ENCODE measurements around the gene SCN11A. TPM values are rescaled to one million over a fixed set of nuclear protein-coding genes. Genes with fewer than 3 reads are reported as not detected.

Gene SCN11A
- total RNA-seq, 2 donors from 2014 or later, result 0.09 to 1.7 TPM

DNA sequence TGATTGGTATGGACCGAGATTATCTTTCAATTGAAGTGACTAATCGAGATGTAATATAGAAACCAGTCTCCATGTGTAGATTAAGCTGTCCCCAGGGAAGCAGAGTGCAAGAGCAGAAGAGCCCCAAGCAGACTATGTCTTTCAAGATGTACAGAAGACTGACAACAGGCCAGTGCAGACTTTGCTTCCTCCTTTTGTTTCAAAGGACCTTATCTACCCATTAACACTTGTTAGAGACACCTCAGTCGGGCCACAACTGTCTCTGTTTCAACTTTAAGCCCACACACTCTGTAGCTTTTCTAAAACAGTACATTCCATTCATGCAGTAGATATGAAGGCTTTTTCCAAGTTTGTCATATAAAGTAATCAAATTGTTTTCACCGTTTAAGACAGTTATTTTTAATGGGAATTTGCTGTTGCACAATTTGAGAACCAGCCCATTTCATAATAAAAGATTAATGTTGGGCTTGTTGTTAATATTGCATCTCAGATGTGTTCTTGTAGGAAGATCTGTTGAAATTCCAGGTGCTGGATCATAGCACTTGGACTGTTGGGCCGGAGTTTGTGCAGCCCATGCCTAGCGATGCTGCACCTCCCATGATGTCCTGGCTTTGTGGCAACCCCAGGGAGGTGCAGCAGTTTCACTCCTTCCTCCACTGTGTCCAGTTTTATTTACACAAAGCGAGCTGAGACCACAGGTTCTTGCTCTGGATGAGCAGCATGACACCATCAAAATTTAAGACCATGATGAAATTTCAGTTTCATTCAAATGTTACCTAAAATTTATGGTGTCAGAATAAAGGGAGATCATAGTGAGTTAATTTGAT is 43.3 kb upstream of the SCN11A start:
- Histone ChIP-seq H3K9me3 (no peaks in the 10 kb centered on the region), H3K4me1 (replicated peaks) (peaks cover 4% of the 10 kb centered on the region), H3K36me3 (peaks cover 0 to 16% of the 10 kb centered on the region in 2 donors), H3K4me3 (no peak overlapping the region), H3K27ac (no peak overlapping the region), H3K27me3 (replicated peaks; ENCODE audit: insufficient read depth) (no peaks in the 10 kb centered on the region)
- DNase-seq (ENCODE audit: low spot score), result no peak
- intact Hi-C loops (cut with DNase I), result no loop called here
- no peak for TF ChIP-seq POLR2AphosphoS5 (IDR thresholded peaks at IDR 0.05)
- TF ChIP-seq POLR2A (IDR thresholded peaks at IDR 0.05), result no peak
- TF ChIP-seq CTCF (IDR thresholded peaks at IDR 0.05), result no peak
- 65% methylated on average over 7 of the region's 7 CpGs for WGBS

- DNase-seq (ENCODE audit: low spot score), result no peak
- Histone ChIP-seq H3K36me3 (no peaks in the 10 kb centered on the region), H3K27me3 (replicated peaks; ENCODE audit: insufficient read depth) (no peaks in the 10 kb centered on the region), H3K4me3 (no peak overlapping the region), H3K9me3 (no peaks in the 10 kb centered on the region), H3K27ac (no peak overlapping the region), H3K4me1 (replicated peaks) (no peaks in the 10 kb centered on the region)
- intact Hi-C loops (cut with DNase I), result no loop called here
- WGBS, result 84% methylated on average over 2 of the region's 2 CpGs
- TF ChIP-seq POLR2A (IDR thresholded peaks at IDR 0.05), result no peak
- TF ChIP-seq POLR2AphosphoS5 (IDR thresholded peaks at IDR 0.05), result no peak
- TF ChIP-seq CTCF (IDR thresholded peaks at IDR 0.05), result no peak
These were observed 39.2 kb upstream of the SCN11A start for GRCh38 chr3:39090922-39091321.

- WGBS, result 85% methylated on average over 3 of the region's 3 CpGs
- intact Hi-C loops (cut with DNase I), result no loop called here
- H3K36me3 ChIP-seq, result no peaks in the 10 kb centered on the region
- H3K4me3 ChIP-seq, result no peak overlapping the region
- no peak for TF ChIP-seq CTCF (IDR thresholded peaks at IDR 0.05)
- no peak for TF ChIP-seq POLR2A (IDR thresholded peaks at IDR 0.05)
- no peak for DNase-seq (ENCODE audit: low spot score)
- no peaks in the 10 kb centered on the region for H3K9me3 ChIP-seq
- H3K4me1 ChIP-seq (replicated peaks), result no peaks in the 10 kb centered on the region
- no peak overlapping the region for H3K27ac ChIP-seq
- H3K27me3 ChIP-seq (replicated peaks; ENCODE audit: insufficient read depth), result no peaks in the 10 kb centered on the region
These were observed 37.1 kb upstream of the SCN11A start for GRCh38 chr3:39088889-39089288.

DNA sequence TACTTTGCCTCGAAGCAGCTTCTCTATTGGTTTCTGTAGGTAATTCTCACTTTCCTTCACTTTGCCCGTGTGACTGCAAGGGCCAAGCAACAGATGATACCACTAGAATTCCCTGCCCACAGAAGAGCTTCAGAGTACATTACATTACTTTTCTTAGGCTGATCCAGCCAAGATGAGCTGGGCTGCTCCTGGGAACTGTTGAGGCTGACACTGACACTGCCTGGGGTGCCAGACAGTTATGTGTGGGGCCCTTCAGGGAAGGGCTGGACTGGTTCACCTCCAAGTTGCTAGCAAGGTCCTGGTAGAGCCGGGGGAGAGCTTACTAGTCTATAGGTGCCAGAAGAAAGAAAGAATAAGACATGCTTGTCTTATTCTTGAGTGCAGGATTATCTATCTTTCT is 36.7 kb upstream of the SCN11A start:
- H3K27me3 ChIP-seq (replicated peaks; ENCODE audit: insufficient read depth), result no peaks in the 10 kb centered on the region
- no peaks in the 10 kb centered on the region for H3K36me3 ChIP-seq
- no peak overlapping the region for H3K27ac ChIP-seq
- no peaks in the 10 kb centered on the region for H3K4me1 ChIP-seq (replicated peaks)
- TF ChIP-seq POLR2AphosphoS5 (IDR thresholded peaks at IDR 0.05), result no peak
- no peak overlapping the region for H3K4me3 ChIP-seq
- 94% methylated on average over 3 of the region's 3 CpGs for WGBS
- no peak for DNase-seq (ENCODE audit: low spot score)
- intact Hi-C loops (cut with DNase I), result no loop called here
- H3K9me3 ChIP-seq, result no peaks in the 10 kb centered on the region

GRCh38 chr3:39086144-39086543 is 34.4 kb upstream of the SCN11A start:
- WGBS, result 86% methylated on average over 4 of the region's 4 CpGs
- H3K36me3 ChIP-seq, result no peaks in the 10 kb centered on the region
- no peak overlapping the region for H3K4me3 ChIP-seq
- DNase-seq (ENCODE audit: low spot score), result no peak
- intact Hi-C loops (cut with DNase I), result no loop called here
- no peaks in the 10 kb centered on the region for H3K9me3 ChIP-seq
- no peaks in the 10 kb centered on the region for H3K4me1 ChIP-seq (replicated peaks)
- TF ChIP-seq CTCF (IDR thresholded peaks at IDR 0.05) (no peak), POLR2AphosphoS5 (IDR thresholded peaks at IDR 0.05) (no peak), POLR2A (IDR thresholded peaks at IDR 0.05) (no peak)
- H3K27me3 ChIP-seq (replicated peaks; ENCODE audit: insufficient read depth), result no peaks in the 10 kb centered on the region
- no peak overlapping the region for H3K27ac ChIP-seq
